Suprapubic skin (tissue), 3 donors: ENCODE measurements around the gene DCUN1D1.

Experiments used
- POLR2AphosphoS5 ChIP-seq, 3 donors: sonication (generic); formaldehyde crosslinking; IDR thresholded peaks; one replicate each; pipeline ENCODE4 v1.6.1; 2017; ENCODE audit warnings: antibody characterized with exemption in 3 of 3
- TF ChIP-seq, protein P1 (sequence below), 2 donors: fragments of 200-600 bp in 1 of 2; fragments of 450-650 bp in 1 of 2; sonication (generic) in 1 of 2; IDR thresholded peaks; one replicate each; pipeline ENCODE4 v1.5.1; 2016 to 2019; ENCODE audit warnings: antibody characterized with exemption in 2 of 2, mild to moderate bottlenecking in 1 of 2, moderate library complexity in 1 of 2

- TF ChIP-seq, protein P1, sequence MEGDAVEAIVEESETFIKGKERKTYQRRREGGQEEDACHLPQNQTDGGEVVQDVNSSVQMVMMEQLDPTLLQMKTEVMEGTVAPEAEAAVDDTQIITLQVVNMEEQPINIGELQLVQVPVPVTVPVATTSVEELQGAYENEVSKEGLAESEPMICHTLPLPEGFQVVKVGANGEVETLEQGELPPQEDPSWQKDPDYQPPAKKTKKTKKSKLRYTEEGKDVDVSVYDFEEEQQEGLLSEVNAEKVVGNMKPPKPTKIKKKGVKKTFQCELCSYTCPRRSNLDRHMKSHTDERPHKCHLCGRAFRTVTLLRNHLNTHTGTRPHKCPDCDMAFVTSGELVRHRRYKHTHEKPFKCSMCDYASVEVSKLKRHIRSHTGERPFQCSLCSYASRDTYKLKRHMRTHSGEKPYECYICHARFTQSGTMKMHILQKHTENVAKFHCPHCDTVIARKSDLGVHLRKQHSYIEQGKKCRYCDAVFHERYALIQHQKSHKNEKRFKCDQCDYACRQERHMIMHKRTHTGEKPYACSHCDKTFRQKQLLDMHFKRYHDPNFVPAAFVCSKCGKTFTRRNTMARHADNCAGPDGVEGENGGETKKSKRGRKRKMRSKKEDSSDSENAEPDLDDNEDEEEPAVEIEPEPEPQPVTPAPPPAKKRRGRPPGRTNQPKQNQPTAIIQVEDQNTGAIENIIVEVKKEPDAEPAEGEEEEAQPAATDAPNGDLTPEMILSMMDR (IDR thresholded peaks at IDR 0.05), result no peak
- TF ChIP-seq POLR2AphosphoS5 (IDR thresholded peaks at IDR 0.05), result no peak
Measured at GRCh38 chr3:182921665-182922355, 58.5 kb downstream of the DCUN1D1 start.
